HG03039 (cell line): ENCODE measurements around the gene GPR146.

ENCODE experiments used
- ATAC-seq: cut with Tn5 transposase; IDR thresholded peaks from one replicate; pipeline ENCODE4 v1.9.1; 2021; ENCODE audit warnings: mild to moderate bottlenecking, moderate library complexity; ENCODE audit not compliant: unreplicated experiment

Gene GPR146

GRCh38 chr7:1103789-1104515 is 59.6 kb downstream of the GPR146 start:
- no peak for ATAC-seq

- ATAC-seq: no peak
These were observed 60.3 kb downstream of the GPR146 start for GRCh38 chr7:1104516-1105179.

GRCh38 chr7:1105189-1105588 is 60.8 kb downstream of the GPR146 start:
- ATAC-seq: no peak

- no peak for ATAC-seq
These were observed 61.9 kb downstream of the GPR146 start for GRCh38 chr7:1106063-1106792.

GRCh38 chr7:1106793-1107421 is 62.6 kb downstream of the GPR146 start:
- ATAC-seq: no peak

GRCh38 chr7:1108264-1108920 is 64.0 kb downstream of the GPR146 start:
- ATAC-seq: no peak
